DND-41 (cell line): Measurements from ENCODE around the gene AP2B1.

Source experiments
- EZH2 ChIP-seq: IDR thresholded peaks from 3 replicates; pipeline ENCODE4 v1.6.1; 2012; ENCODE audit warnings: borderline replicate concordance, low read depth, mild to moderate bottlenecking, moderate library complexity, low read length, inconsistent platforms; ENCODE audit not compliant: severe bottlenecking
- TF ChIP-seq, protein P1 (sequence below): IDR thresholded peaks from 2 replicates; pipeline ENCODE4 v1.5.1; 2012; ENCODE audit warnings: borderline replicate concordance, low read length, moderate library complexity, mild to moderate bottlenecking; ENCODE audit not compliant: poor library complexity, severe bottlenecking; ENCODE audit errors: extremely low read depth

DNA sequence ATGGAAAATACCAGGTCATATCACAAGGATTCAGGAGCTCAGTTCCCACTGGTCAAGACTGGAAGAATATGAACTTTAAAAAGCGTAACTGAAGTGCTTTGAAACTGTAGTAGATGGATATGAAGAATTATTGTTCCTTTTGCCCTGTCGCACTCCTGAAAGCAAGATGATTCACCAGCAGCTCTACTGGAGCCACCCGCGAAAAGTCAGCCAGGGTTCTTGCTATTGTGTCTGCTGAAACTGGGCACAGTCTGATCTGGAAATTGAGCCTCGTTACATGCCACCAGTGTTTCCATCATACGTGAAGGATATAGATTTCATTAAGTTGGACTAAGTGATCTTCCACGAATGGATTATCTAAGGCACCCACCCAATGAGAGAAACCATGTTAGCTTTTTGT is 16.6 kb downstream of the AP2B1 start:
- TF ChIP-seq, protein P1, sequence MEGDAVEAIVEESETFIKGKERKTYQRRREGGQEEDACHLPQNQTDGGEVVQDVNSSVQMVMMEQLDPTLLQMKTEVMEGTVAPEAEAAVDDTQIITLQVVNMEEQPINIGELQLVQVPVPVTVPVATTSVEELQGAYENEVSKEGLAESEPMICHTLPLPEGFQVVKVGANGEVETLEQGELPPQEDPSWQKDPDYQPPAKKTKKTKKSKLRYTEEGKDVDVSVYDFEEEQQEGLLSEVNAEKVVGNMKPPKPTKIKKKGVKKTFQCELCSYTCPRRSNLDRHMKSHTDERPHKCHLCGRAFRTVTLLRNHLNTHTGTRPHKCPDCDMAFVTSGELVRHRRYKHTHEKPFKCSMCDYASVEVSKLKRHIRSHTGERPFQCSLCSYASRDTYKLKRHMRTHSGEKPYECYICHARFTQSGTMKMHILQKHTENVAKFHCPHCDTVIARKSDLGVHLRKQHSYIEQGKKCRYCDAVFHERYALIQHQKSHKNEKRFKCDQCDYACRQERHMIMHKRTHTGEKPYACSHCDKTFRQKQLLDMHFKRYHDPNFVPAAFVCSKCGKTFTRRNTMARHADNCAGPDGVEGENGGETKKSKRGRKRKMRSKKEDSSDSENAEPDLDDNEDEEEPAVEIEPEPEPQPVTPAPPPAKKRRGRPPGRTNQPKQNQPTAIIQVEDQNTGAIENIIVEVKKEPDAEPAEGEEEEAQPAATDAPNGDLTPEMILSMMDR = no peak
- TF ChIP-seq EZH2 = no peak
